Right ventricle myocardium superior (tissue), 1 donor: Measurements from ENCODE around the gene ARFIP1. TPM values are rescaled to one million over a fixed set of nuclear protein-coding genes. Genes with fewer than 3 reads are reported as not detected.

ENCODE experiments used
- ATAC-seq: fragments of 200-7000 bp; cut with Tn5 transposase; one replicate; pipeline ENCODE4 v1.9.1; 2020; ENCODE audit warnings: mild to moderate bottlenecking; ENCODE audit not compliant: poor library complexity
- DNase-seq: peaks from one replicate; pipeline ENCODE4 v3.0.0-alpha.2; 2020
- intact Hi-C: fragments of 100-400 bp; cut with DNase I; formaldehyde crosslinking; loops from one replicate; pipeline ENCODE4 v1.11.2; 2022
- total RNA-seq: library from RNA; stranded (reverse); fragmentation: NEBNext Ultra II Directional; extraction: Animal tissue kit (Norgen Biotek cat#: 25700); gene quantifications from one replicate; pipeline ENCODE4 v1.2.1, GENCODE V29; 2021
- donor health status: DM: no; HTN: yes; CAD: no; lungs with severe emphysema.

ARFIP1 gene
- total RNA-seq, 1 donor from 2014 or later, result 10.9 TPM

GRCh38 chr4:152780267-152780778, 569 bp downstream of the ARFIP1 start:
- DNase-seq, result no peak
- peak; percentile 39 for ATAC-seq
- intact Hi-C loops, result no loop called here

DNA sequence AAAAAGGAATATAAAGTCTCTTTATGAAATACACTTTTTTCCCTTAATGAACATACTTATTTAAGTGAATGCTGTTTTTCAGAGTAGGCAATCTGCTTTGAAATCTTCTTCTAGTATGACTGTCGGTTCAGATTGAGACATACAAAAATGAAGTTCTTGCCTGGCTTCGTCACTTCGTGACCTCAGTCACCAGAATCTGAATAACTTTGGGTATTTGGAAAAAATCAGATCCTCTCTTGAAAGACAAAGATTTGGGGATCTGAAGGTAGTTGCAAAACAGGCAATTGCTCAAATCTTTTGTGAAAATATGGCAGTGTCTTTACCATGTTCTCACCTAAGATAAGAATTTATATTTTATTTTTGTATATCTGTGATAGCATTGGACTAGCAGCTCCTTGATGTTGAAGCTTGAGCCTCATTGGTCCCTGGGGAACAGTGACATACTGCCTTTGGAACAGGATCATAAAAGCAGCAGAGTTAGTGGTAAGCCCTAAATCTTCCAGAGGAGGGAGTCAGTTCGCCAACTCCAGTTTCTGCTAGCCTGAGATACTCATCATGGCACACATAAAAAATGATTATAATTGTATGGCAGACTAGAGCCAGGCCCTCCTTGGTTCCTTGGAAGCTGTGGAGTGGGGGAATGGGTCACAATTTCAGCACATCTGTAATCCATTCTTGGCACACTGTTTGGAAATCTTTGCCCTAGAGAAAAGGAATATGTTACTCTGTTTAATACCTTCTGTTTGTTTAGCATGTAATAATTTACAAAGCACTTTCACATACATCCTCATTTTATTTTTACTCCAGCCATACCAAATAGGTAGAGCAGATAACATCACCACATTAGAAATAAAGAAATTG, 5.0 kb downstream of the ARFIP1 start:
- no peak for DNase-seq
- ATAC-seq, result no peak
- intact Hi-C loops, result no loop called here

- intact Hi-C loops, result no loop called here
- ATAC-seq, result no peak
- no peak for DNase-seq
Measured at GRCh38 chr4:152785639-152786615, 6.2 kb downstream of the ARFIP1 start.

- intact Hi-C loops, result no loop called here
- ATAC-seq (no peak), DNase-seq (no peak)
Measured at GRCh38 chr4:152786627-152787026, 6.9 kb downstream of the ARFIP1 start.

DNA sequence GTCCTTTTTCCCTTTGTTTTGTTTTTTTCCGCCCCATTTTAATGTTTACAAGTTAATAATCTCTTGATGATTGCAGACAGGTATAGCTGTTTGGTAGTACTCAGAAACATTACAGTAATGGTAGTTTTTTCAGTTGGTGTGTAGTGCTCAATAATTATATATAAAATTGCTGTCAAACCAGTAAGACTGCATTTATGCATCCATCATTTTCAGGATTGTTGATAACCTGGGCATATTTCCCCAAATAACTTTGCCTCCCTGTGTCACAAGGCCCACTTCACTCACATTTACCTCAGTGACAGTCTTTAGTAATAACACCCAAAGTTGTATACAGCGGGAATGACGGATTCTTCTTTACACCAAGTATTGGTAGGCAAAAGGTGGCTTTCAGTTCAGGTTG, 16.1 kb downstream of the ARFIP1 start:
- DNase-seq (no peak), ATAC-seq (no peak)
- intact Hi-C loops, result no loop called here

DNA sequence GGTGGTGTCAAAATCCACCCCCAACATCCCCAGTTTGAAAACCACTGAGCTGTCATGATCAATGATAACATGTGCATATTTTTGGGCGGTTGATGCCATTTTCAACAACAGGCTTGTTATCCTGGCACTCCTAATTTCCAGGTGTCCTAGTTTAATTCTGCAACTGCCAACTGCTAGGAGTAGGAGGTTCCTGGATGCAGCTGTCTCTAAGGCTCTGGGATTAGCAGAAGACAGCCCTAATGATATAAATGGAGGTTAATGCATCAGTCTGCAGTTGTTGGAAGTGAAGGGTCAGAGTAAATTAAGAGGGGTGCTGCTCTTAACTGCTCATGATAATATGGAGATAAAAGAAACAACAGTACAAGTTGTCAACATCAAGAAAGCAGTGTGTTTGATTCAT, 23.8 kb downstream of the ARFIP1 start:
- ATAC-seq (no peak), DNase-seq (no peak)
- intact Hi-C loops, result no loop called here

DNA sequence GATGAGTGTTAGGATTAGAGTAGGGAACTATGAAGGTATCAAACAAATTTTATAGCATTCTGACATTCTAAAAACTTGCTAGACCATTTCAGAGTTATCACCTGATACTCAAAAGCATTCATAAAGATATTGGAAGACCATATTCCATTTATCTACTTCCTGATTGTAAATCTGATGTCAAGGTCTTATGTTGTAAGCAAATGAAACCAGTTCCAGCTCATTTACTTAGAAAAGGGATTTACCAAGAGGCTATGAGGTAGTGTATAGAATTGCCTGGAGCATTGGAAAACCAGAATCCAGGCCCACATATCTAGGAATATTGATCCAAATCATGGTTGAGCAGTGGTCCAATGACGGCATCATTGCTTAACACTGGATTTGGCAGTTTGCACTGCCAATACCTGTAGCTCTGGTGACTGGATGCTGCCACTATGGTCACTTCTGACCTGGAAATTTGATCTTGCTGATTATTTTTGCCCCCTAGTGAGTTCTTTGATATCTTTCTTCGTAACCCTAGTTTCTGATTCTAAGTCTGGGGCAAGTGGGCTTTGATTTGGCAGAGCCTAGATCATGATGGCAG, 25.4 kb downstream of the ARFIP1 start:
- intact Hi-C loops, result no loop called here
- no peak for ATAC-seq
- no peak for DNase-seq

GRCh38 chr4:152805818-152806217, 26.1 kb downstream of the ARFIP1 start:
- ATAC-seq (no peak), DNase-seq (no peak)
- intact Hi-C loops, result no loop called here

DNA sequence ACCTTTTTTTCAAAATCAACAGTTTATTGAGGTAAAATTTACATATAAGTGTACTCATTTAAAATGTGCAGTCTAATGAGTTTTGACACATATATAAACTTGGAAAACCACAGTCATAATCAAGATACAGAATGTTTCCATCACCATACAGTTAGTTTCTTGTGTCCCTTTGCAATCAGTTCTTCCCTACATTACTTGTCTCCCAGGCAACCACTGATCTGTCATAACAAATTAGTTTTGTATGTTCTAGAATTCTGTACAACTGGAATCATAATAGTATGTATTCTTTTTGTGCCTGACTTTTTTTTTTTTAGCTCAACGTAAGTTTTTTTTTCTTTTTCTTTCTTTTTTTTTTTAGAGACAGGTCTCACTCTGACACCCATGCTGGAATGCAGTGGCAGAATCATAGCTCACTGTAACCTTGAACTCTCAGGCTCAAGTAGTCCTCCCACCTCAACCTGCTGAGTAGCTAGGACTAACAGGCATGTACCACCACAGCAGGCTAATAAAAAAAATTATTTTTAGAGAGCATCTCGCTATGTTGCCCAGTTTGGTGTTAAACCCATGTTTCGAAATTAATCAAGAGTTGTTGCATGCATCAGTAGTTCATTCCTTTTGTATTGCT, 26.9 kb downstream of the ARFIP1 start:
- intact Hi-C loops, result no loop called here
- DNase-seq (no peak), ATAC-seq (no peak)

GRCh38 chr4:152807294-152807829, 27.6 kb downstream of the ARFIP1 start:
- no peak for DNase-seq
- no peak for ATAC-seq
- intact Hi-C loops, result no loop called here

DNA sequence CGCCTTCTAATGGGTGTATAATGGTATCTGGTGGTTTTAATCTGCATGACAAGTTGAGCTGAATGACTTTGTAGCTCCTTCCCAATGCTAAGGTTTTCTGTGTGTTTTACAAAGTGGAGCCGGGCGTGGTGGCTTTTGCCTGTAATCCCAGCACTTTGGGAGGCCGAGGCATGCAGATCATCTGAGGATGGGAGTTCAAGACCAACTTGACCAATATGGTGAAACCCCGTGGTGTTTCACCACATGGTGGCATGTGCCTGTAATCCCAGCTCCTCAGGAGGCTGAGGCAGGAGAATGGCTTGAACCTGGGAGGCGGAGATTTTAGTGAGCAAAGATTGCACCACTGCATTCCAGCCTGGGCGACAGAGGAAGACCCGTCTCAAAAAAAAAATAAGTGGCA, 28.9 kb downstream of the ARFIP1 start:
- no peak for ATAC-seq
- no peak for DNase-seq
- intact Hi-C loops, result no loop called here

DNA sequence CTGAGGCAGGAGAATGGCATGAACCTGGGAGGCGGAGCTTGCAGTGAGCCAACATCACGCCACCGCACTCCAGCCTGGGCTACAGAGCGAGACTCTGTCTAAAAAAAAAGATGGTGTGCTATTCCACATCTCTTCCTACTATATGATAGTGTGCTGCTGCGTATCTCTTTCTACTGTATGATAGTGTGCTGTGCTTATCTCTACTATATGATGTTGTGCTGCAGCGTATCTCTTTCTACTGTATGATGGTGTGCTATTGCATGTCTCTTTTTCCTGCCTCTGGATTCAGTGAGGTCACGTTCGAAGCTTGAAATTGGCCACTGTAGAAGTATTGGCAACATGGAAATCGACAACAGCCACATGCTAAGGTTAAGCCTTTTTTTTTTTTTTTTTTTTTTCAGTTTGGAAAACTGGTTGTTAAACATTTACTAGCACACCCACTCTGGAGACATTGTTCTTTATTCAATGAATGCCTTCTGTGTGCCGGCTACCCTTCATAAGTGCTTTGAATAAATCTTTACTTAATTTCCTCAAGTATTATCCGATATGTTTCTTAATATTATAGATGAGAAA, 31.0 kb downstream of the ARFIP1 start:
- intact Hi-C loops, result no loop called here

DNA sequence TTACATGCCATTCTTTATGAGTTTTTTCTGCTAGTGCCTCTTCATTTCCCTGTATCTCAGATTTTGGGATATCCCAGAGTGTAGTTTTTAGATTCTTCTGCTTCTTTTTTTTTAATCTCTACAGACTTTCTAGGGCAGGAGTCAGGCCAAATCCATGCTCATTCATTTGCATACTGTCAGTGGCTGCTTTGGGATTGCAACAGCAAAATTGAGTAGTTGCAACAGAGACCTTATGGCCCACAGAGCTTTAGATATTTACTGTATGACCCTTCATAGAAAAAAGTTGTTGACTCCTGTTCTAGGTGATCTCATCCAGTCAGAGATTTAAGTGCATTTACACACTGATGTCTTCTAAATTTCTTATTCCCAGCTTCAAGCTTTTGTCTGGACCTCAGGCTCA, 35.3 kb downstream of the ARFIP1 start:
- intact Hi-C loops, result no loop called here
- no peak for DNase-seq
- ATAC-seq, result no peak

More for the DNA sequence above, 31.0 kb downstream of the ARFIP1 start:
- ATAC-seq (no peak), DNase-seq (no peak)

DNA sequence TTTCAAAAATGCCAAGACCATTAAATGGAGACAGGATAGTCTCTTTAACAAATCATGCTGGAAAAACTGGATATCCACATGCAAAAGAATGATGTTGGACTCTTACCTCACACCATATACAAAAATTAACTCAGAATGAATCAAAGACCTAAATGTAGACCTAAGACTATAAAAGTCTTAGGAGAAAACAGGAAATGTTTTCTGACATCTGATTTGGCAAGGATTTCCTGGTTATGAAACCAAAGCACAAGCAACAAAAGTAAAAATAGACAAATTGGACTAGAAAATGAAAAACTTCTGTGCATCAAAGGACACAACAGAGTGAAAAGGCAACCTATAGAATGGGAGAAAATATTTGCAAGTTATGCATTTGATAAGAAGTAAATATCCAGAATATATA, 37.6 kb downstream of the ARFIP1 start:
- no peak for DNase-seq
- ATAC-seq, result no peak
- intact Hi-C loops, result no loop called here

DNA sequence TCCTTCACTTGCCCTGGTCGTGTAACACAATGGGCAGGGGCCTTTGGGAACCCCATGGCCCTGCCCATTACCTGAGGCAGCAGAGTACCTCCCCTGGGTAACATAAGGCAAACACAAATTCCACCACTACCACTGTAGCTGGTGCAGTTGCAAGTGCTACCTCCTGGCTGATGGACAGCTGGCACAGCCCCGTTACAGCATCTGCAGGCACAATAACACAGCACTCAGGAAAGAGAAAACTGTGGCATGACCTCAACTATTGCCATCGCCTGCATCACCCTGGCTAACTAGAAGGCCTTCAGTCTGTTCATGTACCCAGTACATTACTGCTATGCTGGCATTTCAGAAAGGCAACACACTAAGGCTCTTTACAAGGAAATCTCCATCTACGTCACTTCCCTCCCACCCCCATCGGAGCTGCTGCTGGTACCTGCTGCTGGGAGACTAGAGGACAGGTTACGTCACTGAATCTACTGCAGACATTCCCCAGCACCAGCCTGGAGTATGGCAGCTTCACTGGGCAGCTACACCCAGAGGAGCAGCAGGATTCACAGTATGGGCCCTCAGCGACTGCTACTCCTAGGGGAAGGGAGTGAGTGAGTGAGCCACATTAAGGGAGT, 39.4 kb downstream of the ARFIP1 start:
- ATAC-seq, result peak; percentile 34
- DNase-seq, result no peak
- intact Hi-C loops, result no loop called here

DNA sequence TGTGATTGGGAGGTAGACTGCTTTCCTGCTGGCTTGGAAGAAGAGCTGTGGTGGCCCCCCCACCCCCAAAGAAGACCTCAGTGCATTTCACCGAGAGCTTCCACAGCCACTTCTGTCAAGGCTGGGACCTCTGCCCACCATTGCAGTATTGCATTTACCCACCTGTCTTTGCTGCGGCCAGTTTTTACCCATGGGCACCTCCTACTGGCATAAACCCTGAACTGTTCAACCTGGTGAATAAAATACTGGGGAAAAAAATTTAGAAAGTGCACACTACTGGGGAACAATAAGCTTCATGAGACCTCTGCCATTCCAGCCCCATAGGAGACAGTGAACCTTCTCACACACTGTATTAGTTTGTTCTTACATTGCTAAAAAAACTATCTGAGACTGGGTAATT, 40.3 kb downstream of the ARFIP1 start:
- intact Hi-C loops, result no loop called here
- ATAC-seq, result no peak
- no peak for DNase-seq

DNA sequence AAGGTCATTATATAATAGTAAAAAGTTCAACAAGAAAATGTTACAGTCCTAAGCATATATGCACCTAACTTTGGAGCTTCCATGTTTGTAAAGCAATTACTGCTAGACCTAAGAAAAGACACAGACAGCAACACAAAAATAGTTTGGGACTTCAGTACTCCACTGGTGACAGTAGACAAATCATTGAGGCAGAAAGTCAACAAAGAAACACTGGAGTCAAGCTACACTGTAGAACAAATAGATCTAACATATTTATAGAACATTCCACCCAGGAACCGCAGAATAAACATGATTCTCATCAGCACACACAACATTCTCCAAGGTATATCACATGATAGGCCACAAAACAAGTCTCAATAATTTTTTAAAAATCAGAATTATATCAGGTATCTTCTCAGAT, 42.6 kb downstream of the ARFIP1 start:
- DNase-seq (no peak), ATAC-seq (no peak)

GRCh38 chr4:152824561-152824960, 44.8 kb downstream of the ARFIP1 start:
- DNase-seq, result no peak
- ATAC-seq, result no peak
- intact Hi-C loops, result no loop called here

More for the DNA sequence above, 42.6 kb downstream of the ARFIP1 start:
- intact Hi-C loops, result no loop called here
